Loucy (cell line): ENCODE data around the gene APIP.

ENCODE experiments used
- CTCF ChIP-seq: fragments of 200-600 bp; sonication (generic); conservative IDR thresholded peaks from 2 replicates; pipeline ENCODE4 v1.5.1; 2014; ENCODE audit warnings: mild to moderate bottlenecking, antibody characterized with exemption, low read length
- EZH2phosphoT487 ChIP-seq: fragments of 200-600 bp; IDR thresholded peaks from 2 replicates; pipeline ENCODE4 v1.6.1; 2018; ENCODE audit warnings: antibody characterized with exemption, mild to moderate bottlenecking, moderate library complexity, borderline replicate concordance

GRCh38 chr11:34957206-34957605, 41.0 kb upstream of the APIP start:
- no peak for TF ChIP-seq EZH2phosphoT487
- no peak for TF ChIP-seq CTCF
